GM18868 (cell line): ENCODE measurements around the gene ADGRV1.

Source experiments
- ATAC-seq: cut with Tn5 transposase; IDR thresholded peaks from one replicate; pipeline ENCODE4 v1.9.1; 2021; ENCODE audit warnings: mild to moderate bottlenecking, moderate library complexity; ENCODE audit not compliant: unreplicated experiment

ADGRV1 gene

GRCh38 chr5:90932052-90932699 lies 373.6 kb downstream of the ADGRV1 start:
- ATAC-seq, result peak; percentile 79

- ATAC-seq, result no peak
Measured at GRCh38 chr5:90933298-90933697, 374.7 kb downstream of the ADGRV1 start.

- no peak for ATAC-seq
Measured at GRCh38 chr5:90934091-90934719, 375.6 kb downstream of the ADGRV1 start.

- ATAC-seq, result no peak
Measured at GRCh38 chr5:90934738-90935137, 376.1 kb downstream of the ADGRV1 start.

GRCh38 chr5:90939211-90939610 lies 380.6 kb downstream of the ADGRV1 start:
- no peak for ATAC-seq

GRCh38 chr5:90940227-90940995 lies 381.8 kb downstream of the ADGRV1 start:
- peak; percentile 100 for ATAC-seq

- no peak for ATAC-seq
Measured at GRCh38 chr5:90941002-90941720, 382.6 kb downstream of the ADGRV1 start.

- ATAC-seq, result no peak
Measured at GRCh38 chr5:90944116-90944515, 385.5 kb downstream of the ADGRV1 start.

- ATAC-seq, result no peak
Measured at GRCh38 chr5:90947667-90948066, 389.1 kb downstream of the ADGRV1 start.

- ATAC-seq, result no peak
Measured at GRCh38 chr5:90948969-90949368, 390.4 kb downstream of the ADGRV1 start.

GRCh38 chr5:90949469-90950358 lies 391.1 kb downstream of the ADGRV1 start:
- ATAC-seq, result peak; percentile 75

GRCh38 chr5:90955001-90955635 lies 396.5 kb downstream of the ADGRV1 start:
- no peak for ATAC-seq

- ATAC-seq, result no peak
Measured at GRCh38 chr5:90956511-90957097, 398.0 kb downstream of the ADGRV1 start.

- no peak for ATAC-seq
Measured at GRCh38 chr5:90957906-90958305, 399.3 kb downstream of the ADGRV1 start.

GRCh38 chr5:90959262-90959661 lies 400.7 kb downstream of the ADGRV1 start:
- no peak for ATAC-seq

- no peak for ATAC-seq
Measured at GRCh38 chr5:90962481-90962880, 403.9 kb downstream of the ADGRV1 start.

- no peak for ATAC-seq
Measured at GRCh38 chr5:90965110-90965685, 406.6 kb downstream of the ADGRV1 start.

- no peak for ATAC-seq
Measured at GRCh38 chr5:90967443-90967842, 408.8 kb downstream of the ADGRV1 start.

- ATAC-seq, result no peak
Measured at GRCh38 chr5:90967851-90968250, 409.3 kb downstream of the ADGRV1 start.
